CD4-positive, CD25-positive, alpha-beta regulatory T cell (primary cell): ENCODE measurements around the gene HTR3D. TPM values are rescaled to one million over a fixed set of nuclear protein-coding genes. Genes with fewer than 3 reads are reported as not detected.

Experiments
- ATAC-seq, 2 donors: fragments of 150-1000 bp; cut with Tn5 transposase; one replicate each; pipeline ENCODE4 v1.10.0; 2021; ENCODE audit warnings: low read depth in 2 of 2, moderate number of reproducible peaks in 2 of 2, moderate library complexity in 1 of 2
- DNase-seq, 3 donors: peaks; one replicate each; pipeline versions ENCODE4 v3.0.0 to v3.0.0-alpha.2; 2012 to 2022; ENCODE audit warnings: mixed read lengths in 1 of 3
- H3K27ac ChIP-seq: one replicate; pipeline ENCODE4 v1.7.0; 2013; ENCODE audit warnings: mild to moderate bottlenecking, low read length; ENCODE audit not compliant: insufficient read depth, poor library complexity, severe bottlenecking
- H3K27me3 ChIP-seq: one replicate; pipeline ENCODE4 v1.7.0; 2013; ENCODE audit warnings: low read length; ENCODE audit not compliant: control insufficient read depth, insufficient read depth
- H3K36me3 ChIP-seq: one replicate; pipeline ENCODE4 v1.7.0; 2013; ENCODE audit warnings: mild to moderate bottlenecking, low read length, moderate library complexity; ENCODE audit not compliant: control insufficient read depth, insufficient read depth
- H3K4me1 ChIP-seq: 2 replicates; pipeline ENCODE4 v1.7.0; 2013; ENCODE audit warnings: mild to moderate bottlenecking, low read length; ENCODE audit not compliant: insufficient read depth, control insufficient read depth, poor library complexity, severe bottlenecking
- H3K4me3 ChIP-seq: one replicate; pipeline ENCODE4 v1.7.0; 2013; ENCODE audit warnings: low read depth, mild to moderate bottlenecking, low read length, moderate library complexity
- H3K9me3 ChIP-seq, 2 experiments: 1 replicate in 1 of 2; 2 replicates in 1 of 2; pipeline ENCODE4 v1.7.0; 2013; ENCODE audit warnings: low read length in 2 of 2, mild to moderate bottlenecking in 1 of 2, moderate library complexity in 1 of 2; ENCODE audit not compliant: control insufficient read depth in 2 of 2
- H3K27ac Mint-ChIP-seq, 3 donors: one replicate each; pipeline ENCODE4 v1.8.0; 2020 to 2022; ENCODE audit warnings: mild to moderate bottlenecking in 3 of 3, mixed read lengths in 3 of 3, moderate library complexity in 2 of 3
- H3K27me3 Mint-ChIP-seq: one replicate; pipeline ENCODE4 v1.8.0; 2022; ENCODE audit warnings: mild to moderate bottlenecking, mixed read lengths
- H3K36me3 Mint-ChIP-seq: one replicate; pipeline ENCODE4 v1.8.0; 2020; ENCODE audit warnings: mixed read lengths
- H3K4me1 Mint-ChIP-seq, 4 donors: one replicate each; pipeline ENCODE4 v1.8.0; 2020 to 2022; ENCODE audit warnings: mixed read lengths in 4 of 4, mild to moderate bottlenecking in 1 of 4
- H3K4me3 Mint-ChIP-seq, 4 donors: one replicate each; pipeline ENCODE4 v1.8.0; 2020 to 2022; ENCODE audit warnings: mild to moderate bottlenecking in 4 of 4, mixed read lengths in 4 of 4, moderate library complexity in 3 of 4
- H3K9me3 Mint-ChIP-seq, 7 donors: one replicate each; pipeline ENCODE4 v1.8.0; 2020 to 2022; ENCODE audit warnings: mixed read lengths in 7 of 7, mild to moderate bottlenecking in 3 of 7, moderate library complexity in 2 of 7
- polyA plus RNA-seq, 4 donors: library from polyadenylated mRNA; unstranded; fragments of 300-500 nt; fragmentation: Illumina TruSeq; gene quantifications; one replicate each; pipeline ENCODE4 v1.2.3, GENCODE V29; 2021
- total RNA-seq: library from RNA; stranded (reverse); gene quantifications from one replicate; pipeline ENCODE4 v1.2.3, GENCODE V29; 2022

Gene HTR3D, protein sequence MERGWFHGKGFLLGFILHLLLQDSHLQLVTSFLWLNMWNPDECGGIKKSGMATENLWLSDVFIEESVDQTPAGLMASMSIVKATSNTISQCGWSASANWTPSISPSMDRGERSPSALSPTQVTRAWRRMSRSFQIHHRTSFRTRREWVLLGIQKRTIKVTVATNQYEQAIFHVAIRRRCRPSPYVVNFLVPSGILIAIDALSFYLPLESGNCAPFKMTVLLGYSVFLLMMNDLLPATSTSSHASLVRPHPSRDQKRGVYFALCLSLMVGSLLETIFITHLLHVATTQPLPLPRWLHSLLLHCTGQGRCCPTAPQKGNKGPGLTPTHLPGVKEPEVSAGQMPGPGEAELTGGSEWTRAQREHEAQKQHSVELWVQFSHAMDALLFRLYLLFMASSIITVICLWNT
- total RNA-seq = not detected
- polyA plus RNA-seq = not detected

GRCh38 chr3:184031187-184031792 lies at the start of gene HTR3D:
HTR3D (plus strand) TSS chr3:184031742; CDS start chr3:184031742, 0 bp downstream.
- H3K4me3 Mint-ChIP-seq = no peak within 1 kb of the TSS
- no peaks in the 10 kb centered on the region for H3K36me3 Mint-ChIP-seq
- peaks cover 8% of the 10 kb centered on the region for H3K27me3 Mint-ChIP-seq

GRCh38 chr3:183981990-183982644 lies 49.4 kb upstream of the HTR3D start:
- no peak for DNase-seq
- no peak overlapping the region for H3K4me3 ChIP-seq
- no peaks in the 10 kb centered on the region for H3K9me3 ChIP-seq
- H3K27me3 ChIP-seq = no peaks in the 10 kb centered on the region
- Mint-ChIP-seq H3K36me3 (peaks cover 48% of the 10 kb centered on the region), H3K27me3 (no peaks in the 10 kb centered on the region), H3K4me1 (peaks cover 0 to 5% (median 2%) of the 10 kb centered on the region in 4 donors), H3K27ac (no peak overlapping the region), H3K4me3 (no peak overlapping the region), H3K9me3 (no peaks in the 10 kb centered on the region)
- no peak for ATAC-seq
- H3K27ac ChIP-seq = no peak overlapping the region
- H3K36me3 ChIP-seq = peaks cover 35% of the 10 kb centered on the region
- H3K4me1 ChIP-seq = no peaks in the 10 kb centered on the region

More at GRCh38 chr3:184031187-184031792, at the start of gene HTR3D:
- Mint-ChIP-seq H3K27ac (no peak within 1 kb of the TSS), H3K9me3 (no peaks in the 10 kb centered on the region), H3K4me1 (no peaks in the 10 kb centered on the region)
- Histone ChIP-seq H3K27ac (no peak within 1 kb of the TSS), H3K36me3 (no peaks in the 10 kb centered on the region), H3K27me3 (peaks cover 2% of the 10 kb centered on the region), H3K9me3 (no peaks in the 10 kb centered on the region), H3K4me1 (no peaks in the 10 kb centered on the region), H3K4me3 (no peak within 1 kb of the TSS)
- ATAC-seq = no peak
- DNase-seq = no peak

DNA sequence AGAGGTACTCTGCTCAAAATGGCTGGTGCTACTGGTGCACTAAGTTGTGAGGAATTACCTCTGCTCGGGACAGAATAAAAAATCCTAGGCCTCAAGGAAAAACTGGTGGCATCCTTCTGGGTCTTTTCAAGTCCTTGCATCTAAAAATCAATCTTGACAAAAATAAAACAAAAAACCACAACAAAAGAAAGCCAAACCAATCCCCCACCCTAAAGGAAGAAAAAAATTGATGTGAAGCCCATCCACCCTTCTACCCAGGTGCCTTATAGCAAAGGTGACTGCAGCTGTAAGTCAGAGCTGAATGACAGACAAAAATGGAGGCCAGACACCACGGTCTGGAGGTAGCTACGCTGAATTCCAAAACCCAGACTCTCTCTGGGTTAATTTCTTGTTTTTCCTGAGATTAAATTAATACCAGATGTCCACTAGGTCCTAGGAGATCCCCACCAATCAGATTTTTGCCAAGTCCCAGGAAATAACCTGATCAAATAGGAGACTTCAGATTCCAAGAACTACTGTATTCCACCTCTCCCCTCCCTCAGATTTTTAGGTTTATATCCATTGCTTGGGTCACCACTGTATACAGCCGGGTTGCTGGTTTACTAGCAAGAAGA lies 47.3 kb upstream of the HTR3D start:
- Histone ChIP-seq H3K4me3 (no peak overlapping the region), H3K27me3 (no peaks in the 10 kb centered on the region), H3K4me1 (no peaks in the 10 kb centered on the region), H3K27ac (no peak overlapping the region), H3K36me3 (peaks cover 50% of the 10 kb centered on the region), H3K9me3 (no peaks in the 10 kb centered on the region)
- ATAC-seq (no peak), DNase-seq (no peak)
- no peak overlapping the region for H3K4me3 Mint-ChIP-seq
- no peaks in the 10 kb centered on the region for H3K27me3 Mint-ChIP-seq
- H3K36me3 Mint-ChIP-seq = peaks cover 51% of the 10 kb centered on the region
- H3K9me3 Mint-ChIP-seq = no peaks in the 10 kb centered on the region
- peaks cover 0 to 5% (median 5%) of the 10 kb centered on the region in 4 donors for H3K4me1 Mint-ChIP-seq
- H3K27ac Mint-ChIP-seq = peak overlapping the region in 2 of 3 donors; percentile 12 to 44

DNA sequence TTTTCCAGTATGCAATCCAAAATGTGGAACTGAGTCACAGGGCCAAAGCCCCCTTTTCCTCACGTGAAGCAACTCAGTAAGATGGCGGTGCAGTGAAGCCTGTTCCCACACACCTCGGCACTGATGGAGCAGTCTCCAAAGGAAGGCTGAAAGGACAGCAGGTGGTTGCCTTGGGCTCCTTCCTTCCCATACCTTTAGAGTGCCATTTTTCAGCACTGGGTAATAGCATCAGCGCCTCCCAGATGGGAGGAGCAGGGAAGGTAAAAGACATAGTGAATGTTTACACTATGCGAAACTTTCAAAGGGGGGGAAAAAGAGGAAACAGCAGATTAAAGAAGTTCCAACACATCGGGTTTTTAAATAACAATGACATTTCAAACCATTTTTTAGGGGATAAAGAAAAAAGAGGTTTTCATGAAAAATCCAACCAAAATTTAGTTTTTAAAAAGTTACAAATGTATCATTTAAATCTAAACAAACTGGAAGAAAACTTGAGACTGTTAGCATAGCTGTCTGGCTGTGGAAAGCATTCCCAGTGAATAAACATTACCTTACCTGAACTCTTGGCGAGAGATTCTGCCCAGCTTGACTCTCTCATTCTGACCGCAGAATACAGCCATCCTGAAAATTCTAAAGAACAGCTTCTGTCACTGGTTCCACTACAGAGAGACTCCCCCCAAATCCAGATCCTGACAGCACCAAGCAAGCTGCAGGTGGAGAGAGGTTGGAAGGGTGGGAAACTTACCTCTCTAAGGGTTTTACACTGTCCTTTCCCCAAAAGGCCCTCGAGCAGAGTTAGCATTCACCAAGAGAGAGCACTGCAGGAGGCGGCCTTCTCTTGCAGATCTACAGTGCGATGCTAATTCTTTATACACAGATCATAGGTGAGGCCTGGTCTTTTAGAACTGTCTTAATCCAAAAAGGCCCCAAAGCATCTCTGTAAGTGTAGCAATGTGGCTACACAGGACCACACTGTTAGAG lies 46.5 kb upstream of the HTR3D start:
- ATAC-seq = no peak
- Histone ChIP-seq H3K9me3 (no peaks in the 10 kb centered on the region), H3K36me3 (peaks cover 50% of the 10 kb centered on the region), H3K4me1 (no peaks in the 10 kb centered on the region), H3K4me3 (no peak overlapping the region), H3K27me3 (no peaks in the 10 kb centered on the region), H3K27ac (no peak overlapping the region)
- Mint-ChIP-seq H3K27ac (no peak overlapping the region), H3K9me3 (no peaks in the 10 kb centered on the region), H3K36me3 (peaks cover 50% of the 10 kb centered on the region), H3K4me1 (peaks cover 0 to 5% (median 5%) of the 10 kb centered on the region in 4 donors), H3K27me3 (no peaks in the 10 kb centered on the region), H3K4me3 (no peak overlapping the region)
- no peak for DNase-seq

GRCh38 chr3:183987000-183987600 lies 44.4 kb upstream of the HTR3D start:
- Mint-ChIP-seq H3K36me3 (peaks cover 43% of the 10 kb centered on the region), H3K4me1 (peaks cover 0 to 5% (median 5%) of the 10 kb centered on the region in 4 donors), H3K4me3 (no peak overlapping the region), H3K27me3 (no peaks in the 10 kb centered on the region), H3K9me3 (no peaks in the 10 kb centered on the region), H3K27ac (peak overlapping the region in 1 of 3 donors; percentile 37)
- Histone ChIP-seq H3K4me1 (no peaks in the 10 kb centered on the region), H3K9me3 (no peaks in the 10 kb centered on the region), H3K4me3 (no peak overlapping the region), H3K27ac (no peak overlapping the region), H3K36me3 (peaks cover 41% of the 10 kb centered on the region), H3K27me3 (no peaks in the 10 kb centered on the region)
- ATAC-seq (no peak), DNase-seq (no peak)

DNA sequence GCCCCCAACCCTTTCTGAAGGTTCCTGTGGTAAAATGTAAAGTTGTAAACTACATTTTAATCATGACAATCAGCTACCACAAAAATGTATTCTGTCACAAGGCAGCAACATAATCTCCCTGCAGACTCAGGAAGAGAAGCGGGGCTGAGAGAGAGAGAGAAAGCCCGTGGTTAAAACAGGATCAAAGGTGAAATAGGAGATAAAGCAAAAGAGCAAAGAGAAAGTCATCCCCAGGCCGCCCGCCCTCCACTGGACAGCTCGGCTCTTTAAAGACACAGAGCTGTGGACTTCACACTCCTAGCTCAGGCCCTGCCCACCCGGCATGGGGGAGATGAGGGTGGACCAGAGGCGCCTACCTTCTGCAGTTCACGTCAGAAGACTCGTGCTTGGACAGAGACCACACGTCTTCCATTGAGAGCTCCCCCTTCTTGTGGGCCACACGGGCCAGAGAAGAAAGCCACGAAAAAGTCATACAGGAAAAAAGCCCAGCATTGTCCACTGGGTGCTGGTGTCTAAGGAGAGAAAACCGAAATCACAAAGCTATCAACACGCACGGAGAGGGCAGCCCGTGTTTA lies 43.2 kb upstream of the HTR3D start:
- no peak overlapping the region for H3K4me3 Mint-ChIP-seq
- H3K27ac Mint-ChIP-seq = no peak overlapping the region
- H3K4me1 Mint-ChIP-seq = peaks cover 0 to 5% (median 5%) of the 10 kb centered on the region in 4 donors
- ATAC-seq (no peak), DNase-seq (no peak)
- H3K36me3 ChIP-seq = peaks cover 34% of the 10 kb centered on the region
- H3K27me3 ChIP-seq = no peaks in the 10 kb centered on the region
- H3K27ac ChIP-seq = no peak overlapping the region
- H3K9me3 Mint-ChIP-seq = no peaks in the 10 kb centered on the region
- H3K4me1 ChIP-seq = no peaks in the 10 kb centered on the region
- peaks cover 32% of the 10 kb centered on the region for H3K36me3 Mint-ChIP-seq
- no peaks in the 10 kb centered on the region for H3K9me3 ChIP-seq
- H3K4me3 ChIP-seq = no peak overlapping the region
- no peaks in the 10 kb centered on the region for H3K27me3 Mint-ChIP-seq
